ENCODE results near the gene JMJD1C. TPM values are rescaled to one million over a fixed set of nuclear protein-coding genes. Genes with fewer than 3 reads are reported as not detected.
A peak's percentile ranks its signal among the peaks of the same experiment; 100 is the strongest.
"Not testable (repeated sequence)": the region's sequence is repeated elsewhere in the genome, so short reads cannot be mapped to it uniquely, and the experiment has no call there.

JMJD1C gene
- total RNA-seq, 1 donor from 2014 or later: 145 TPM

- DNase-seq (ENCODE audit: low read depth): no peak
Observed at GRCh38 chr10:63192826-63193225, 273.0 kb downstream of the JMJD1C start.

DNA sequence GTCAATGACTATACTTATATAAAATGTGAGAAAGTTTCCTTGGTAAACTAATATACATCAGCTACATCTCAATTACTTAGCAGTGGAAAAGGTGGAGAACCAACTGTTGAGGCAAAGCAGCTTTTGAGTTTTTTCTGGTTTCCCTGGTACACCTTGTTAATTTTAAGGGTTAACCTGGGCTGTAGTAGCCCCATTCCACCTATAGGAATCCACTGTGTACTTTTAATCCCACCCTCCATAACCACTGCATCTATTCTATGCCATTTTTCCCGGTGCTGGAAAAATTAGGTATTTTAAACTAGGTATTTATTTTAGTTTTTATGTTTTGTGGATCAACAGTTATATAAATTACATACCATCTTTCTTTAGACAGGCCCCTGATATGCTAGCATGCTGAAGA, 290.2 kb downstream of the JMJD1C start:
- no peak for DNase-seq (ENCODE audit: low read depth)

DNA sequence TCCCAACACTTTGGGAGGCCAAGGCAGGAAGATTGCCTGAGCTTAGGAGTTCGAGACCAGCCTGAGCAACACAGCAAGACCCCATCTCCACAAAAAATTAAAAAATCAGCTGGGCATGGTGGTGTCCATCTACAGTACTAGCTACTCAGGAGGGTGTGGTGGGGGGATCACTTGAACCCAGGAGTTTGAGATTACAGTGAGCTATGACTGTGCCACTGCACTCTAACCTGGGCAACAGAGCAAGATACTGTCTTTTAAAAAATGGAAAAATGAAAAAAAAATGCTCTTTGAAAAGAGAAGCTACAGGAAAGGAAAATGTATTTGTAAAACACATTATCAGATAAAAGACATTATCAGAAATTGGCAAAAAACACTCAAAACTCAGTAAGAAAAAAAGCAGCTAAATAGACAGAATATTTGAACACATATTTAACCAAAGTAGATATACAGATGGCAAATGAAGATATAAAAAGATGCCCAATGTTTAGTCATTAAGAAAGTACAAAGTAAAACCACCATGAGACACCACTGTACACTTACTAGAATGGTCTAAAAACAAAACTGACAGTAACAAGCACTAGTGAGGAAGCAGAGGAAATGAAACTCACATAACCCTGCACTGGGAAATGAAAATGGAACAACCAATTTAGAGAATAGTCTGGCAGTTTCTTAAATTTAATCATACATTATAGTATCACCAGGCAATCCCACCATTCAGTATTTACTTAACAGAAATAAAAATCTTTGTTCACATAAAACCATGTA, 292.1 kb downstream of the JMJD1C start:
- no peak for DNase-seq (ENCODE audit: low read depth)

DNA sequence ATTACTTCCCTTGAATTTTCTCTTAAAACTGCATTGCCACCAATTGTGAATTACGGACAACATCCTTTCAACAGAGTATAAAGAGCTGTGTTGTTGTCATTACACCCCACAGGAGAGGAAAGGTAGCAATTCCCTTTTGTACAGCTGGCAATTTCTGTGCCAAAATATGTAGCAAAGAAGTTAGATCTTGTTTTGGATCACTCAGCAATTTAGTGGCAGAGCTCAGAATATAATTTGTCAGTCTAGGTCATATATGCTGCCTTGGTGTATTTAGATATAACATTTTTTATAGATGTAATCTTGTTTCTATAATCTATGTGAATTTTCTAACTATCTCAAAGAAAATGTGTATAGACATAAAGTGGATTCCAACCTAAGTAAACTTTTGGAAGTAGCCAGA, 293.9 kb downstream of the JMJD1C start:
- no peak for DNase-seq (ENCODE audit: low read depth)

DNA sequence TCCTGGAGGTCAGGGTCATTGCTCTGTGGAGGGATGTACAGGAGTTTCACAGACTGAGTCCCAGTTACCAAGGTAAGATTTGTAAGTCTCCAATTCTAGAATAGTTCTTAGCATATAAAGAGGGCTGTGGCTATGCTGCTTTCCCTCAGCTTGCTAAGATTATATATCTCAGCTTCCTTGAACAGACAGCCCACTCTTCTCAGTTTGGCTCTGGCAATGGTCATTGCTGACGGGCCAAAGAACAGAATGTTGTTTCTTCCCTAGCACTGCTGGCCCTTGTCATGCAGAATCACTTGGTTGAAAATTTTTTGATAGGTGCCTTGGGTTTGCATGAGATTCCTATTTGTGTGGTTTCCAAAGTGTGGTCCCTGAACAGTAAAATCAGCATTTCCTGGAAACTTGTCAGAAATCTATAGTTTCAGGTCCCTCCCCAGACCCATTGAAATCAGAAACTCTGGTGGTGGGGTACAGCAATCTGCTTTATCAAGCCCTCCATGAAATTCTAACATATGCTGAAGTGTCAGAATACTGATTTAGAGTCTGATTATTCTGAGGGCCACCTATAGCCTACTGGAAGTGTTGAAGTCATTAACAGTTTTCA, 294.4 kb downstream of the JMJD1C start:
- no peak for DNase-seq (ENCODE audit: low read depth)

DNA sequence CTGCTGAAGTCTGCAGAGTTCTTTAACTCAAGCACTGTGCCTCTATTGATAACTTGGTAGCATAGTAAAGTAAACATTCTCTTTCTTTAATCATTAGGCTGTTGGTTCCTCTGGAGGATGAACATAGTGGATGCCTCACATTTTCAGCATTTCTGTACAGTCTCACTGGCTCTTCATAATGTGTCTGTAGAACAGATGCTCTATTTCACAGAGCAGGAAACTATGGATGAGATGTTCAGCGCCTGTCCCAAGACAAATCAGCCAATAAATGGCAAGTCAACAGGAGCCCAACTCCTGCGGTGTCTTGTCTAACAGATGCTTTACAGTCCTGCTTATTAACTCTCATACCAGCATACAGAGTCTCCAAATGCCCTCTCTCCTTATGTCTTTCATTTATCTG, 296.2 kb downstream of the JMJD1C start:
- no peak for DNase-seq (ENCODE audit: low read depth)

- DNase-seq (ENCODE audit: low read depth): no peak
Observed at GRCh38 chr10:63168821-63169462, 296.8 kb downstream of the JMJD1C start.

DNA sequence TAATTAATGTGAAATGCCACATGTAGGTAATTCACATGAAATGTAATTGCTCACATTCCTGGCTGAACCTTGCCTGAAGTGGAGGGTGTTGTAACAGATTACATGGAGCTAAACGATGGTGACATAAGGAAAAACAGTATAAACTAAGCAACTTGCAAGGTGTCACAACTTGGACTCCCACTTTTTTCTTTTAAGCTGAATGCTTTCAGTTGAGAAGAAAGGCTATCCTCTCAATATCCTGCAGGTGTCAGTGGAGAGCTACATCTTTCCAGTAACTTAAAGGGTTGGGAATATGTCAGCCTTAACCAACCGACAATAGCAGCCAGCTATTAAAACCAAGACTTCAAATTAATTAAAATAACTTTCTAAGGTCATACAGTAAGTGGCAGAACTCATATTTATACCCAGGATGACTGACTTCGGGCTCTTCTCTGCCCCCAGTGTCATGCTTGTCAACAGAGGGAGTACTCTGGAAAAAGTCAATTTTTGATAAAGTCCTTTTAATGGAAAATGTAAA, 299.0 kb downstream of the JMJD1C start:
- DNase-seq (ENCODE audit: low read depth): peak; percentile 84

- DNase-seq (ENCODE audit: low read depth): no peak
Observed at GRCh38 chr10:63165249-63165648, 300.5 kb downstream of the JMJD1C start.

- no peak for DNase-seq (ENCODE audit: low read depth)
Observed at GRCh38 chr10:63164166-63164623, 301.6 kb downstream of the JMJD1C start.

- no peak for DNase-seq (ENCODE audit: low read depth)
Observed at GRCh38 chr10:63161592-63161991, 304.2 kb downstream of the JMJD1C start.

DNA sequence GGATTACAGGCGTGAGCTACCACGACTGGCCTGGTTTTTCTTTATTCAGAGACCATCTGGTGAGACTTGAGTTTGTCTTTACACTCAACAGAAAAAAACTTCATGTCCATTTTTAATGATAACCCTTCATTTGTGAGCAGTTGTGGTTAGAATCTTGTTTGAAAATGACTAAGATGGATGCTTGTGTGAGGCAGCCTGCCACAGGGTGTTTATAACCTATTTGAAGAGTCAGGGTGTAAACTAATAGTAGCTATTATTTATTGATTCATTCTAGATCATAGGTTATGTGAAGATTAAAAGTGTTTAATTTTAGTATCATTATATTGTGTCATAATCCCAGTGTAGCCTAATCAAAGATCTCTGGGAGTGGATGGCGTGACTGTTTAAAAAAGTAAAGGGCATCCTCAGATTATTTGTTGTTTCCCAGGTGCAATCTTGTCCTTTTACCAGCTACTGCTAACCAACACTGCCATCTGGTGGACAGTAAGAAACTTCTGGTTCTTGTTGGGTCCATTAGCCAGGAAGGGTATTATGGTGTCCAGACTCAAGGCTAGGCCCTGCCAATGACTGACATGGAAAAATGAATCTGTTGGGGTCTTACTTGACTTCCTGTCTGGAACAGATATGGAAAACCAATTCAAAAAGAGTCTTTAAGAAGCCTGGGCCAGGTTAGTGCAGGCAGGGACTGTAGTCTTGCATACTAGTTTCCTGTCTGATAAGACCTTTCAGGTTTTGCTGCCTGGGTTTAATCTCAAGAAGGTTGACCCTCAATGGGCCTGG, 307.7 kb downstream of the JMJD1C start:
- DNase-seq (ENCODE audit: low read depth): peak; percentile 87

- no peak for DNase-seq (ENCODE audit: low read depth)
Observed at GRCh38 chr10:63156236-63156635, 309.5 kb downstream of the JMJD1C start.

DNA sequence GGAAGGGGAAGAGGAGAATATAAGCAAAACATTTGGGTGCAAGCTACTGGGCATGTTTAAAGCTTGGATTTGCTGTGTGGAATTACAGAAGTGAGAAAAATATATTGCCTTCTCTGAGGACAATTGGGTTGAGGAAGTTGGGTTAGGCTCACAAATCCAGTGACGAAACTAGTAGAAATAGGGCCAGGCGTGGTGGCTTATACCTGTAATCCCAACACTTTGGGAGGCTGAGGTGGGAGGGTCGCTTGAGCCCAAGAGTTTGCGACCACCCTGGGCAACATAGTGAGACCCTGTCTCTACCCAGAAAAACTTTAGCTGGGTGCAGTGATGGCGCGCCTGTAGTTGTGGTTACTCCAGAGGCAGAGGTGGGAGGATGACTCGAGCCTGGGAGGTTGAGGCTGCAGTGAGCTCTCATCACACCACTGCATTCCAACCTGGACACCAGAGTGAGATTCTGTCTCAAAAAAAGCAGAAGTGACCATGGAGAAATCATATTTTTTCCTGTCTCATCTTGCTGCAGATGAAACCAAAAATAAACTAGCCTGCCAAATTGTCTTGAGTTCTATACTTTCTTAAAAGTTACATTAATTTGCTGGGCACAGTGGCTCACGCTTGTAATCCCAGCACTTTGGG, 310.3 kb downstream of the JMJD1C start:
- no peak for DNase-seq (ENCODE audit: low read depth)

- peak; percentile 51 for DNase-seq (ENCODE audit: low read depth)
Observed at GRCh38 chr10:63154546-63155387, 311.0 kb downstream of the JMJD1C start.

DNA sequence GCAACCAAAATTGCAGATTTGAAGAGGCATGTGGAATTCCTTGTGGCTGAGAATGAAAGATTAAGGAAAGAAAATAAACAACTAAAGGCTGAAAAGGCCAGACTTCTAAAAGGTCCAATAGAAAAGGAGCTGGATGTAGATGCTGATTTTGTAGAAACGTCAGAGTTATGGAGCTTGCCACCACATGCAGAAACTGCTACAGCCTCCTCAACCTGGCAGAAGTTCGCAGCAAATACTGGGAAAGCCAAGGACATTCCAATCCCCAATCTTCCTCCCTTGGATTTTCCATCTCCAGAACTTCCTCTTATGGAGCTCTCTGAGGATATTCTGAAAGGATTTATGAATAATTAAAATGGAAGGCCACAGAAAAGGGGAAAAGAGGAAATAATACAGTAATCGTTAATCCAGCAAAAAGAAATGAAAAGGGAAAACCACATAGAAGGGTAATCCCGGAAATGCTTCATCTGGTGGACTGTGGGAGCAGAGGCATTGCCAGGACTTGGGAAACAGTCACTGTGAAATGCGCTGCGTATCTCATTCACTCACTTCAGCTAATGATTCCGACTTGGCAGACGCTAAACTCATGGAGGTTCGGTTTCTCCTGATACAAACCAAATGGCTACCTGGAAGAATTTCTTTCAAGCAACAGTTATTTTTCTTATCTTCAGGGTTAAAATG, 311.8 kb downstream of the JMJD1C start:
- not testable (repeated sequence) for DNase-seq (ENCODE audit: low read depth)

DNA sequence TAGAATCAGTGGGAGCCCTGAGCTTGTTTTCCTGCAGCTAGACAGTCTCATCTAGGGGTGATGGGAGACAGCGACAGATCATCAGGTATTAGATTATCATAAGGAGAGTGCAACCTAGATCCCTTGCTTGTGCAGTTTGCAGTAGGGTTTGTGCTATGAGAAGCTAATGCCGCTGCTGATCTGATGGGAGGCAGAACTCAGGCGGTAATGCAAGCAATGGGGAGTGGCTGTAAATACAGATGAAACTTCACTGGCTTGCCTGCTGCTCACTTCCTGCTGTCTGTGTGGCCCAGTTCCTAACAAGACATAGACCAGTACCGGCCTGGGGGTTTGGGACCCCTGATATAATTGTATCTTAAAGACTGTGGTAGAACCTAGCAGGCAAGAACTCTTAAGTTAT, 315.0 kb downstream of the JMJD1C start:
- DNase-seq (ENCODE audit: low read depth): no peak

DNA sequence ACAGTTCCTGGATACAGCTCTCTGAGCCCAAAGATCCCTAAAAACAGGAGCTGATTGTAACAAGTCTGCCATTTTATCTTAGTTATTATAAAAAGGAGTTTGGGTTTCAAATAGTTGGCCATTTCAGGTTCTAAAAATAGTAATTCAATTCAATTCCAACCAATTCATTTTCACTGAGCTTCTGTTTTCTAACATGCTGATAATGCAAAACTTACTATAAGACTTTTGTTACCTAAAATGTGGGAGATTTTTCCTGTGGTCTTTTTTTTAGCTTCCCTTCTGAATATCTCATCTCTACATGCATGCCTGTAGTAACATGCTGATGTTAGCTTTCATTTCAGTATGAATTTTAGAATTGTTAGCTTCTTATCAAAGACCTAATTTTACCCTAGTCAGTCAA, 319.3 kb downstream of the JMJD1C start:
- DNase-seq (ENCODE audit: low read depth): no peak

GRCh38 chr10:63145782-63146181, 320.0 kb downstream of the JMJD1C start:
- DNase-seq (ENCODE audit: low read depth): no peak
